HepG2 (cell line): ENCODE data around the gene COG1. TPM values are rescaled to one million over a fixed set of nuclear protein-coding genes. Genes with fewer than 3 reads are reported as not detected.
A peak's percentile ranks its signal among the peaks of the same experiment; 100 is the strongest.

Experiments
- ATAD3A ChIP-seq: sonication (generic); formaldehyde crosslinking; IDR thresholded peaks from 2 replicates; pipeline ENCODE4 v1.4.0; 2020; ENCODE audit warnings: missing genetic modification reagents
- ATF1 ChIP-seq: IDR thresholded peaks from 2 replicates; pipeline ENCODE4 v1.6.1; 2016; ENCODE audit warnings: mild to moderate bottlenecking, control low read depth
- ATF7 ChIP-seq, 2 experiments: fragments of 450-650 bp in 1 of 2; sonication (generic) in 1 of 2; formaldehyde crosslinking in 1 of 2; IDR thresholded peaks; 2 replicates each; pipeline versions ENCODE4 v1.4.0 to v1.6.1; 2016 to 2020; ENCODE audit warnings: antibody characterized with exemption in 1 of 2, mild to moderate bottlenecking in 1 of 2, missing genetic modification reagents in 1 of 2
- CBX2 ChIP-seq, 2 experiments: fragments of 200-600 bp in 1 of 2; sonication (generic); formaldehyde crosslinking in 1 of 2; IDR thresholded peaks; 2 replicates each; pipeline versions ENCODE4 v1.7.0 to v1.8.1; 2018 to 2022; ENCODE audit warnings: low read depth in 2 of 2, low read length in 1 of 2, mild to moderate bottlenecking in 1 of 2, missing genetic modification reagents in 1 of 2
- E2F2 ChIP-seq: sonication (generic); formaldehyde crosslinking; IDR thresholded peaks from 2 replicates; pipeline ENCODE4 v1.4.0; 2020; ENCODE audit warnings: missing genetic modification reagents, borderline replicate concordance
- ETS1 ChIP-seq: sonication (generic); formaldehyde crosslinking; IDR thresholded peaks from 2 replicates; pipeline ENCODE4 v1.4.0; 2020; ENCODE audit warnings: missing genetic modification reagents
- GTF2F1 ChIP-seq: fragments of 150-350 bp; IDR thresholded peaks from 2 replicates; pipeline ENCODE4 v1.6.1; 2014; ENCODE audit warnings: low read length
- HNF4G ChIP-seq, 2 experiments: sonication (generic) in 1 of 2; formaldehyde crosslinking in 1 of 2; IDR thresholded peaks; 2 replicates each; pipeline versions ENCODE4 v1.4.0 to v1.6.1; 2011 to 2020; ENCODE audit warnings: borderline replicate concordance in 2 of 2, low read depth in 2 of 2, mild to moderate bottlenecking in 2 of 2, low read length in 1 of 2, missing genetic modification reagents in 1 of 2, moderate library complexity in 1 of 2
- IKZF4 ChIP-seq: sonication (generic); formaldehyde crosslinking; IDR thresholded peaks from 2 replicates; pipeline ENCODE4 v1.5.1; 2020; ENCODE audit warnings: borderline replicate concordance, mild to moderate bottlenecking, low read depth, missing genetic modification reagents; ENCODE audit errors: not compliant biosample characterization
- ISL2 ChIP-seq: sonication (generic); formaldehyde crosslinking; IDR thresholded peaks from 2 replicates; pipeline ENCODE4 v1.5.0; 2020; ENCODE audit warnings: missing genetic modification reagents
- MEIS1 ChIP-seq: sonication (generic); formaldehyde crosslinking; IDR thresholded peaks from 2 replicates; pipeline ENCODE4 v1.9.0; 2021; ENCODE audit warnings: mild to moderate bottlenecking, missing genetic modification reagents, moderate library complexity, borderline replicate concordance
- SUZ12 ChIP-seq: fragments of 150-350 bp; IDR thresholded peaks from 2 replicates; pipeline ENCODE4 v1.6.1; 2014; ENCODE audit warnings: low read depth, low read length
- TRAFD1 ChIP-seq: sonication (generic); formaldehyde crosslinking; IDR thresholded peaks from 2 replicates; pipeline ENCODE4 v1.5.1; 2020; ENCODE audit warnings: missing genetic modification reagents, mild to moderate bottlenecking, borderline replicate concordance
- UBTF ChIP-seq: sonication (generic); formaldehyde crosslinking; IDR thresholded peaks from 2 replicates; pipeline ENCODE4 v1.4.0; 2020; ENCODE audit warnings: mild to moderate bottlenecking, missing genetic modification reagents
- ZFP82 ChIP-seq: sonication (generic); formaldehyde crosslinking; IDR thresholded peaks from 2 replicates; pipeline ENCODE4 v1.5.1; 2020; ENCODE audit warnings: mild to moderate bottlenecking, missing genetic modification reagents, borderline replicate concordance
- ZNF234 ChIP-seq: sonication (generic); formaldehyde crosslinking; conservative IDR thresholded peaks from 2 replicates; pipeline ENCODE4 v1.5.1; 2020; ENCODE audit warnings: mild to moderate bottlenecking, missing genetic modification reagents
- ZNF44 ChIP-seq: sonication (generic); formaldehyde crosslinking; IDR thresholded peaks from 2 replicates; pipeline ENCODE4 v1.5.1; 2020; ENCODE audit warnings: mild to moderate bottlenecking, missing genetic modification reagents
- ZNF713 ChIP-seq: sonication (generic); formaldehyde crosslinking; IDR thresholded peaks from 2 replicates; pipeline ENCODE4 v1.4.0; 2020; ENCODE audit warnings: mild to moderate bottlenecking, missing genetic modification reagents
- polyA plus RNA-seq, 8 experiments: library from polyadenylated mRNA; depleted of rRNA in 3 of 8; stranded (reverse) in 7 of 8; unstranded in 1 of 8; fragments of >200 nt; fragmentation: Illumina TruSeq in 4 of 8; extraction: Trizol in 4 of 8; gene quantifications; 2 replicates each; pipeline versions ENCODE4 v1.2.1 to v1.2.3, GENCODE V29; 2011 to 2016; ENCODE audit warnings: low read depth in 4 of 8, missing spikeins in 1 of 8, mixed read lengths in 1 of 8; ENCODE audit not compliant: insufficient read depth in 1 of 8
- total RNA-seq, 5 experiments: library from RNA; depleted of rRNA; stranded (reverse); fragments of >200 nt; fragmentation: Illumina TruSeq; extraction: Trizol; gene quantifications; 2 replicates each; pipeline ENCODE4 v1.2.3, GENCODE V29; 2016; ENCODE audit warnings: low read depth in 1 of 5

Gene COG1
- total and polyA plus RNA-seq, 2 of the 13 experiments (the other 11 are each of a cell fraction or from before 2014, with no cell fraction given) = 36.6 to 39.7 TPM

GRCh38 chr17:73201215-73202069, 8.6 kb downstream of the COG1 start (continued):
- peak; percentile 97 for TF ChIP-seq MEIS1 (CRISPR knock-in tag)
- TF ChIP-seq GTF2F1 = no peak
- TF ChIP-seq ZFP82 (CRISPR knock-in tag) = no peak
- TF ChIP-seq UBTF (CRISPR knock-in tag) = peak; percentile 94
- TF ChIP-seq SUZ12 = no peak
- no peak for TF ChIP-seq CBX2 (IDR thresholded peaks at IDR 0.05; ENCODE audit: low read depth, low read length)
- no peak for TF ChIP-seq CBX2 (CRISPR knock-in tag; IDR thresholded peaks at IDR 0.05; ENCODE audit: low read depth)
- TF ChIP-seq ISL2 (CRISPR knock-in tag) = peak; percentile 94
- TF ChIP-seq ZNF234 (CRISPR knock-in tag) = no peak
- TF ChIP-seq ETS1 (CRISPR knock-in tag) = no peak
- TF ChIP-seq ATF1 (CRISPR knock-in tag) = no peak; the same call in 1 of the 2 replicates
- 0 out of 2 replicates have a peak, but pooled peaks have one; percentile 81 for TF ChIP-seq ZNF713 (CRISPR knock-in tag)
- no peak for TF ChIP-seq ZNF44 (CRISPR knock-in tag)
- TF ChIP-seq TRAFD1 (CRISPR knock-in tag) = no peak
- TF ChIP-seq HNF4G (IDR thresholded peaks at IDR 0.05; ENCODE audit: borderline replicate concordance, low read depth, low read length) = peak; percentile 32
- TF ChIP-seq HNF4G (CRISPR knock-in tag; IDR thresholded peaks at IDR 0.05; ENCODE audit: borderline replicate concordance, low read depth) = peak; percentile 89; the same call in 1 of the 2 replicates
- TF ChIP-seq IKZF4 = no peak
- no peak for TF ChIP-seq ATAD3A (CRISPR knock-in tag)
- TF ChIP-seq ATF7 (IDR thresholded peaks at IDR 0.05) = 0 out of 2 replicates have a peak, but pooled peaks have one; percentile 13
- TF ChIP-seq ATF7 (CRISPR knock-in tag; IDR thresholded peaks at IDR 0.05) = peak; percentile 91
- no peak for TF ChIP-seq E2F2 (CRISPR knock-in tag)
